HG03280 (cell line): Measurements from ENCODE around the gene TUT4.

Source experiments
- ATAC-seq: cut with Tn5 transposase; IDR thresholded peaks from one replicate; pipeline ENCODE4 v1.9.1; 2021; ENCODE audit warnings: mild to moderate bottlenecking, moderate library complexity; ENCODE audit not compliant: unreplicated experiment

TUT4 gene

GRCh38 chr1:52533713-52534112 lies 19.2 kb downstream of the TUT4 start:
- no peak for ATAC-seq

- ATAC-seq, result no peak
Observed at GRCh38 chr1:52532731-52533327, 20.1 kb downstream of the TUT4 start.

GRCh38 chr1:52532247-52532646 lies 20.6 kb downstream of the TUT4 start:
- ATAC-seq, result no peak

- ATAC-seq, result no peak
Observed at GRCh38 chr1:52531249-52531872, 21.5 kb downstream of the TUT4 start.

- no peak for ATAC-seq
Observed at GRCh38 chr1:52530563-52531144, 22.2 kb downstream of the TUT4 start.

- ATAC-seq, result no peak
Observed at GRCh38 chr1:52523376-52523775, 29.5 kb downstream of the TUT4 start.

- no peak for ATAC-seq
Observed at GRCh38 chr1:52520148-52520547, 32.7 kb downstream of the TUT4 start.

- ATAC-seq, result no peak
Observed at GRCh38 chr1:52518962-52519361, 33.9 kb downstream of the TUT4 start.

- ATAC-seq, result no peak
Observed at GRCh38 chr1:52511851-52512615, 40.9 kb downstream of the TUT4 start.

GRCh38 chr1:52511439-52511838 lies 41.5 kb downstream of the TUT4 start:
- ATAC-seq, result no peak

GRCh38 chr1:52506920-52507546 lies 45.9 kb downstream of the TUT4 start:
- no peak for ATAC-seq

- no peak for ATAC-seq
Observed at GRCh38 chr1:52506349-52506748, 46.5 kb downstream of the TUT4 start.

- ATAC-seq, result no peak
Observed at GRCh38 chr1:52504720-52505119, 48.2 kb downstream of the TUT4 start.

- ATAC-seq, result no peak
Observed at GRCh38 chr1:52503706-52504105, 49.2 kb downstream of the TUT4 start.

GRCh38 chr1:52502789-52503188 lies 50.1 kb downstream of the TUT4 start:
- ATAC-seq, result no peak

- ATAC-seq, result no peak
Observed at GRCh38 chr1:52487632-52488031, 65.3 kb downstream of the TUT4 start.

- ATAC-seq, result no peak
Observed at GRCh38 chr1:52482326-52483004, 70.4 kb downstream of the TUT4 start.

GRCh38 chr1:52479076-52479475 lies 73.8 kb downstream of the TUT4 start:
- ATAC-seq, result no peak

- ATAC-seq, result no peak
Observed at GRCh38 chr1:52477876-52478275, 75.0 kb downstream of the TUT4 start.

- no peak for ATAC-seq
Observed at GRCh38 chr1:52476943-52477342, 75.9 kb downstream of the TUT4 start.

GRCh38 chr1:52474807-52475206 lies 78.1 kb downstream of the TUT4 start:
- no peak for ATAC-seq
